Esophagus muscularis mucosa (tissue), 4 donors: ENCODE data around the gene KLHL3. TPM values are rescaled to one million over a fixed set of nuclear protein-coding genes. Genes with fewer than 3 reads are reported as not detected.

ENCODE experiments used
- DNase-seq: peaks from one replicate; pipeline ENCODE4 v3.0.0-alpha.2; 2017; ENCODE audit errors: extremely low spot score
- H3K27ac ChIP-seq, 4 donors: fragments of 200-600 bp; sonication (generic); replicated peaks in 1 of 4; 1 replicate in 3 of 4; 2 replicates in 1 of 4; pipeline ENCODE4 v1.5.1; 2016 to 2019; ENCODE audit warnings: mild to moderate bottlenecking in 1 of 4
- H3K27me3 ChIP-seq, 4 donors: fragments of 200-600 bp; sonication (generic); one replicate each; pipeline versions ENCODE4 v1.5.1 to v1.6.0; 2016 to 2019
- H3K36me3 ChIP-seq, 4 donors: fragments of 200-600 bp; sonication (generic); one replicate each; pipeline ENCODE4 v1.5.1; 2016 to 2019
- H3K4me1 ChIP-seq, 4 donors: fragments of 200-600 bp; sonication (generic); one replicate each; pipeline ENCODE4 v1.5.1; 2016 to 2019
- H3K4me3 ChIP-seq, 4 donors: fragments of 200-600 bp; sonication (generic); 1 replicate in 2 of 4; 2 replicates in 2 of 4; pipeline ENCODE4 v1.5.1; 2016 to 2019; ENCODE audit warnings: mild to moderate bottlenecking in 4 of 4, moderate library complexity in 1 of 4
- H3K9me3 ChIP-seq, 4 donors: fragments of 200-600 bp; sonication (generic); 1 replicate in 3 of 4; 2 replicates in 1 of 4; pipeline ENCODE4 v1.5.1; 2016 to 2019
- EP300 ChIP-seq: sonication (generic); formaldehyde crosslinking; IDR thresholded peaks from one replicate; pipeline ENCODE4 v1.6.1; 2017; ENCODE audit warnings: antibody characterized with exemption
- POLR2A ChIP-seq: fragments of 450-650 bp; IDR thresholded peaks from one replicate; pipeline ENCODE4 v1.6.1; 2017; ENCODE audit warnings: antibody characterized with exemption, moderate library complexity, mild to moderate bottlenecking, low read depth
- POLR2AphosphoS5 ChIP-seq, 2 donors: sonication (generic); formaldehyde crosslinking; IDR thresholded peaks; one replicate each; pipeline ENCODE4 v1.6.1; 2017; ENCODE audit warnings: antibody characterized with exemption in 2 of 2
- WGBS: methylation state at CpG from one replicate; pipeline ENCODE4 v1.1.5; 2018; 5-methylcytosine and 5-hydroxymethylcytosine counted together
- intact Hi-C: fragments of 100-400 bp; cut with DNase I; formaldehyde crosslinking; loops from one replicate; pipeline ENCODE4 v1.15.1; 2023
- total RNA-seq, 4 donors: library from RNA; depleted of rRNA; stranded (reverse); fragments of >200 nt; gene quantifications; one replicate each; pipeline versions ENCODE4 v1.1.0 to v1.2.1, GENCODE V29; 2016
- TF ChIP-seq, protein P1 (sequence below), 3 experiments: fragments of 200-600 bp in 2 of 3; fragments of 450-650 bp in 1 of 3; sonication (generic) in 2 of 3; IDR thresholded peaks; one replicate each; pipeline ENCODE4 v1.5.1; 2017 to 2019; ENCODE audit warnings: antibody characterized with exemption in 3 of 3, mild to moderate bottlenecking in 2 of 3, moderate library complexity in 1 of 3

KLHL3 gene
- total RNA-seq, 4 donors from 2014 or later: 3.0 to 7.8 (median 5.6) TPM

DNA sequence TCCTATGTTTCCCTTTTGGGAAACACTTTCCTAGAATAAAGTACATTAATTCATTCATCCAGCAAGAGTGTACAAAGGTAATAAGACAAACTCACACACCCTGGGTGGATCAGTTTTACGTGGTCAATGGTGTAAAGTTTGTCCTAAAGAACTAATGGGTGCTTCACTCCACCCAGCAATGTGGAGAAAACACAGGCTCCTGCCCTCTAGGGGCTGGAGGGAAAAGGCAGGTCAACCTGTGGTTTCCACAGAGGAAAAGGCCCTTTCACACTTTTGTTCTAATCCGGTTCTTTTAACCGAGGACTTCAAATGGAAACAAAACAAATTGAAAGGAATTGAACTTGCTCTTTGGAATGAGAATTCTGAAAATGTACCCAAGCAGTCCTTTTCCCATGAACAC, 155.9 kb downstream of the KLHL3 start:
- TF ChIP-seq POLR2A: no peak
- TF ChIP-seq POLR2AphosphoS5 (IDR thresholded peaks at IDR 0.05): no peak
- Histone ChIP-seq H3K27me3 (no peaks in the 10 kb centered on the region), H3K4me3 (no peak overlapping the region), H3K36me3 (no peaks in the 10 kb centered on the region), H3K9me3 (peaks cover 0 to under 1% (median 0%) of the 10 kb centered on the region in 4 donors), H3K4me1 (no peaks in the 10 kb centered on the region), H3K27ac (no peak overlapping the region)
- no peak for DNase-seq
- intact Hi-C loops: no loop called here
- WGBS: 62% methylated on average over 3 of the region's 3 CpGs

DNA sequence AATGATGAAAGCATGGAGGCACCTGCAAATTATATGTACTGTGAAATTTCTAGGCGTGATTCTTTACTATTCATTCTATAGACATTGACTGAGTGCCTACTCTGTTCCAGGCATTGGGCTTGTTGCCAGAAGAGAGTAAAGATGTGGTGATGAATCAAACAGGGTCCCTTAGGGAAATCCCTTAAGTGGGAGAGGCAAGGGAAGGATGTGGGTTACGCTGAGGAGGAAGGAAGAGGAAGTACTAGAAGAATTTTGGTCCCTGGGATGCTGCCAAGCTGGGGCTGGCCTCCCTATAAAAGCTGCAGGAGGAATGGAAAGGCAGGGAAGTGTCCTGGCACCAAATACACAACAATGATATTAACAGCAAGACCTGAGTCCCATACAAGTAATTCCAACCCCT, 160.0 kb downstream of the KLHL3 start:
- Histone ChIP-seq H3K27ac (no peak overlapping the region), H3K27me3 (peaks cover 0 to 12% (median 0%) of the 10 kb centered on the region in 4 donors), H3K9me3 (no peaks in the 10 kb centered on the region), H3K36me3 (no peaks in the 10 kb centered on the region), H3K4me3 (no peak overlapping the region), H3K4me1 (no peaks in the 10 kb centered on the region)
- WGBS: 26% methylated on average over 2 of the region's 2 CpGs
- DNase-seq: peak; percentile 62
- TF ChIP-seq EP300 (no peak), POLR2AphosphoS5 (IDR thresholded peaks at IDR 0.05) (no peak), POLR2A (no peak)
- TF ChIP-seq, protein P1, sequence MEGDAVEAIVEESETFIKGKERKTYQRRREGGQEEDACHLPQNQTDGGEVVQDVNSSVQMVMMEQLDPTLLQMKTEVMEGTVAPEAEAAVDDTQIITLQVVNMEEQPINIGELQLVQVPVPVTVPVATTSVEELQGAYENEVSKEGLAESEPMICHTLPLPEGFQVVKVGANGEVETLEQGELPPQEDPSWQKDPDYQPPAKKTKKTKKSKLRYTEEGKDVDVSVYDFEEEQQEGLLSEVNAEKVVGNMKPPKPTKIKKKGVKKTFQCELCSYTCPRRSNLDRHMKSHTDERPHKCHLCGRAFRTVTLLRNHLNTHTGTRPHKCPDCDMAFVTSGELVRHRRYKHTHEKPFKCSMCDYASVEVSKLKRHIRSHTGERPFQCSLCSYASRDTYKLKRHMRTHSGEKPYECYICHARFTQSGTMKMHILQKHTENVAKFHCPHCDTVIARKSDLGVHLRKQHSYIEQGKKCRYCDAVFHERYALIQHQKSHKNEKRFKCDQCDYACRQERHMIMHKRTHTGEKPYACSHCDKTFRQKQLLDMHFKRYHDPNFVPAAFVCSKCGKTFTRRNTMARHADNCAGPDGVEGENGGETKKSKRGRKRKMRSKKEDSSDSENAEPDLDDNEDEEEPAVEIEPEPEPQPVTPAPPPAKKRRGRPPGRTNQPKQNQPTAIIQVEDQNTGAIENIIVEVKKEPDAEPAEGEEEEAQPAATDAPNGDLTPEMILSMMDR (IDR thresholded peaks at IDR 0.05): no peak
- intact Hi-C loops: no loop called here

DNA sequence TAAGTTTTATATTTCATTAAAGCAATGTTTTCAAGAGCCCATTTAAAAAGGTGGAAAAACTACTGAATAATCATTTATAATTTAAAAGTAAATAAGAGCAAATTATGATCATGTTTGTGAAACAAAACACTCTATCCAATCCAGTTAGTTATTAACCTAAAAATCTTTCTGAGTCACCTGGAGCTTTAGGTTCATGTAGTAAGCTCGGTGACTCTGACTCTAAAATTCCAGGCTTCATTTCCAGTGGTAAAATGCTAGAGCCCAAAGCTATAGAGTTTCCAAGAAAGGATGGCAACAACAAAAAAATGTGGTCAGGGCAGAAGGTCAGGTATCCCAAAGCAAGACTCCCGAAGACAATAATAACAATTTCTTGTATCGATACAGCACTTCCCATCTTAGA, 160.7 kb downstream of the KLHL3 start:
- no peaks in the 10 kb centered on the region for H3K9me3 ChIP-seq
- H3K4me3 ChIP-seq: no peak overlapping the region
- H3K27ac ChIP-seq: no peak overlapping the region
- TF ChIP-seq, protein P1 (IDR thresholded peaks at IDR 0.05): no peak
- H3K27me3 ChIP-seq: peaks cover 0 to 12% (median 0%) of the 10 kb centered on the region in 4 donors
- DNase-seq: no peak
- intact Hi-C loops: no loop called here
- 95% methylated on average over 3 of the region's 3 CpGs for WGBS
- no peaks in the 10 kb centered on the region for H3K36me3 ChIP-seq
- H3K4me1 ChIP-seq: no peaks in the 10 kb centered on the region

DNA sequence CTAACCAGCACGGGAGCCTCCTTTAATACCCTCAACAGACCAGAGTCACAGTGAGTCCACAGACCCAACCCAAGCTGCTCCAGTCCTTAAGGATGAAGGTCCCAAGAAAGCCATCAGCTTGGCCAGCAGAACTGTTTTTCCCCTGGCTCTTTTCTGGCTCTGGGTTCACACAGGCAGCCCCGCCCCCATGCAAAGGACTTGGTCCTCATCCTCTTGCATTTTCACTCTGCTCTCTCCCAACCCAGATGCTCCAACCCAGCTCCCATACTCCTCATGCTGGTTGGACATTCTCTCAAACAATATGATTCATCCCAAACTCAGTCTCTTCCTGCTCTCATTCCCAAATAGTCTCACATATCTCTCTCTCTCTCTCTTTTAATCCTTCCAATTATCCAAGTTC, 162.5 kb downstream of the KLHL3 start:
- Histone ChIP-seq H3K27me3 (peaks cover 0 to 12% (median 0%) of the 10 kb centered on the region in 4 donors), H3K36me3 (no peaks in the 10 kb centered on the region), H3K4me3 (no peak overlapping the region), H3K4me1 (no peaks in the 10 kb centered on the region), H3K27ac (no peak overlapping the region), H3K9me3 (no peaks in the 10 kb centered on the region)
- peak; percentile 88 for DNase-seq
- TF ChIP-seq, protein P1 (IDR thresholded peaks at IDR 0.05): no peak
- WGBS: 79% methylated on average over 2 of the region's 2 CpGs
- intact Hi-C loops: no loop called here

DNA sequence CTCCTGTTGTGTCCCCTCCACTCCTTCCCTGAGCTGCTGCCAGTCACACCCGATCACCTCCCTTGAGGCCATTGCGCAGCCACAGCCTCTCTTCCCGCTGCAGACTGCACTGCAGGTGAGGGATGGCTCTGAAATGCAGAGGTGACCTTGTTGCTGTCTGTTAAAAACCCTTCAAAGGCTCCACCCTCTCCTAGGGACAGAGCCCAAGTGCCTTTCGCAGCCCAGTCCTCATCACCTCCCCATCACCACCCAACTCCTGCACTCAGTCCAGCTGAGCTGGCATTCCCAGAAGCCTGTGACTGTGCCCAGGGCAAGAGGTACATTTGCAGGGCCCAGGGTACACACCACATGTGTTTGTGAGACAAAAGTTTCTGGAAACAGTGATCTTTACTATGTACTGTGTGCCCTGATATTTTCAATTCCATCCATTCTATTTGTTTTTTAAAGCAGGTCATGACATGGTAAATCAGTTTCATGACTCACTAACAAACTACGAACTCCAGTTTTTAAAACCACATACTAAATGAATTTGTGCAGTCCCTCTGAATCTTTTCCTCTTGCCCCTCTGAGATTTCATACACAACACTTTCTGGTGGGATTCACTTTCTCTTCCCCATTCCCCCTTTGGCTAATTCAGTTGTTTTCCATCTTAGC, 163.7 kb downstream of the KLHL3 start:
- DNase-seq: peak; percentile 86
- no peaks in the 10 kb centered on the region for H3K9me3 ChIP-seq
- H3K27ac ChIP-seq: no peak overlapping the region
- H3K4me1 ChIP-seq: no peaks in the 10 kb centered on the region
- H3K27me3 ChIP-seq: peaks cover 0 to 12% (median 0%) of the 10 kb centered on the region in 4 donors
- intact Hi-C loops: no loop called here
- no peaks in the 10 kb centered on the region for H3K36me3 ChIP-seq
- TF ChIP-seq POLR2A (no peak), POLR2AphosphoS5 (IDR thresholded peaks at IDR 0.05) (no peak), EP300 (no peak)
- TF ChIP-seq, protein P1 (IDR thresholded peaks at IDR 0.05): no peak
- H3K4me3 ChIP-seq: no peak overlapping the region
- WGBS: 84% methylated on average over 5 of the region's 5 CpGs
